Astrocyte (in vitro differentiated cells and primary cell): ENCODE data around the gene IFIT3. TPM values are rescaled to one million over a fixed set of nuclear protein-coding genes. Genes with fewer than 3 reads are reported as not detected.
"Not testable (repeated sequence)": the region's sequence is repeated elsewhere in the genome, so short reads cannot be mapped to it uniquely, and the experiment has no call there.

Experiments used
- DNase-seq: peaks from one replicate; pipeline ENCODE4 v3.0.0-alpha.2; 2010; ENCODE audit warnings: low read depth
- FAIRE-seq: peaks from 2 replicates; lab custom pipeline; 2011; peaks lifted over from hg19 to GRCh38; lab: Jason Lieb, UNC
- H2AFZ ChIP-seq: 2 replicates; pipeline ENCODE4 v1.6.0; 2012; ENCODE audit warnings: low read depth, low read length, inconsistent platforms
- H3K27ac ChIP-seq: 2 replicates; pipeline ENCODE4 v1.5.1; 2011; ENCODE audit warnings: low read depth, low read length, inconsistent platforms
- H3K27me3 ChIP-seq: 2 replicates; pipeline ENCODE4 v1.6.0; 2011; ENCODE audit warnings: low read length, inconsistent platforms; ENCODE audit not compliant: insufficient read depth
- H3K36me3 ChIP-seq: 2 replicates; pipeline ENCODE4 v1.5.1; 2011; ENCODE audit warnings: low read length, inconsistent platforms; ENCODE audit not compliant: insufficient read depth
- H3K4me1 ChIP-seq: 2 replicates; pipeline ENCODE4 v1.5.1; 2011; ENCODE audit warnings: low read length, inconsistent platforms; ENCODE audit not compliant: insufficient read depth
- H3K4me2 ChIP-seq: 2 replicates; pipeline ENCODE4 v1.6.0; 2012; ENCODE audit warnings: low read length, inconsistent platforms
- H3K4me3 ChIP-seq: 2 replicates; pipeline ENCODE4 v1.5.1; 2011; ENCODE audit warnings: low read depth, mild to moderate bottlenecking, low read length, inconsistent platforms; ENCODE audit not compliant: insufficient read depth
- H3K79me2 ChIP-seq: 2 replicates; pipeline ENCODE4 v1.6.0; 2012; ENCODE audit warnings: mild to moderate bottlenecking, low read length, inconsistent platforms; ENCODE audit not compliant: insufficient read depth
- H3K9ac ChIP-seq: 2 replicates; pipeline ENCODE4 v1.6.0; 2012; ENCODE audit warnings: mild to moderate bottlenecking, low read length, inconsistent platforms
- H3K9me3 ChIP-seq: 2 replicates; pipeline ENCODE4 v1.5.1; 2012; ENCODE audit warnings: low read depth, mild to moderate bottlenecking, low read length, inconsistent platforms; ENCODE audit not compliant: insufficient read depth
- H4K20me1 ChIP-seq: 2 replicates; pipeline ENCODE4 v1.6.0; 2012; ENCODE audit warnings: low read length, inconsistent platforms; ENCODE audit not compliant: insufficient read depth
- H3K27ac Mint-ChIP-seq: one replicate; pipeline ENCODE4 v1.8.0; 2021; ENCODE audit warnings: mild to moderate bottlenecking, mixed read lengths; ENCODE audit not compliant: unreplicated experiment
- H3K27me3 Mint-ChIP-seq: one replicate; pipeline ENCODE4 v1.8.0; 2021; ENCODE audit warnings: low read depth, mixed read lengths; ENCODE audit not compliant: unreplicated experiment
- H3K36me3 Mint-ChIP-seq: one replicate; pipeline ENCODE4 v1.8.0; 2021; ENCODE audit warnings: low read depth, mixed read lengths; ENCODE audit not compliant: unreplicated experiment
- H3K4me1 Mint-ChIP-seq: one replicate; pipeline ENCODE4 v1.8.0; 2021; ENCODE audit warnings: low read depth, mixed read lengths; ENCODE audit not compliant: unreplicated experiment
- H3K4me3 Mint-ChIP-seq: one replicate; pipeline ENCODE4 v1.8.0; 2021; ENCODE audit warnings: mild to moderate bottlenecking, moderate library complexity, mixed read lengths; ENCODE audit not compliant: unreplicated experiment
- H3K9me3 Mint-ChIP-seq: one replicate; pipeline ENCODE4 v1.8.0; 2021; ENCODE audit warnings: mild to moderate bottlenecking, mixed read lengths; ENCODE audit not compliant: unreplicated experiment
- EZH2 ChIP-seq: IDR thresholded peaks from 2 replicates; pipeline ENCODE4 v1.6.1; 2012; ENCODE audit warnings: mild to moderate bottlenecking, low read length, inconsistent platforms; ENCODE audit not compliant: insufficient read depth
- total RNA-seq: library from RNA; stranded (reverse); gene quantifications from 2 replicates; pipeline ENCODE4 v1.2.1, GENCODE V29; 2021
- TF ChIP-seq, protein P1 (sequence below): IDR thresholded peaks from 2 replicates; pipeline ENCODE4 v1.5.1; 2011; ENCODE audit warnings: low read depth, mild to moderate bottlenecking, inconsistent platforms, low read length, moderate library complexity; ENCODE audit not compliant: insufficient read depth

The IFIT3 gene
- total RNA-seq, 1 donor from 2014 or later: 171 TPM

DNA sequence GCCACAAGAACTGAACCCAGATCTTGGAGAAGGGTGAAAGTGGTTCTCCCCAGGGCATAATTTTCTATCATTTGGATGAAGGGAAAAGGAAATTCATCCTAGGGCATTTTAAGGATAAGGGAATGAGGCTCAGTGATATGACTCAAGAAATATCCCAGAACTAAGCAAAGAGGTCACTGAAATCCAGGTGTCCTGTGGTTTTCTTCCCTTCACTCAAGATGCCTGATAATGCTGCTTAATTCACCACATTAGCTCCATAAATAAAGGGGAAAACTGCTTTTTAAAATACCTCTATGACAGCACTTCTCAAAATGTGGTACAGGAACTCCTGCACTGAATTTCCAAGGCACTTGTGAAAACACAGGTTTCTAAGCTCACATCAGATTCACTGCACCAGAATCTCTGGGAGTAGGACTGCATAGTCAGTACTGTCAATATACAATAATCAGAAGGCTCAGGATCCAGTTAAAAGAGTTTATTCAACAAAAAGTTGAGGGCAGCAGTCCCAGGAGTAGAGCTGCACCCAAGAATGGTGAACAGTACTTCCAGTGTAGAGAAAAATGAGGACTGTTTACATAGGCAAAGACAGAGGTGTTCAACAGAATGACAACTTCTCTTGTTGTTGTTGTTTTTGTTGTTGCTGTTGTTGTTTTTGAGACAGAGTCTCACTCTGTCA, 2.9 kb downstream of the IFIT3 start:
- Histone ChIP-seq H3K36me3 (no peaks in the 10 kb centered on the region), H4K20me1 (no peaks in the 10 kb centered on the region), H3K4me1 (peaks cover 27% of the 10 kb centered on the region), H2AFZ (no peak overlapping the region), H3K4me2 (no peak overlapping the region), H3K27me3 (no peaks in the 10 kb centered on the region), H3K27ac (no peak overlapping the region), H3K4me3 (no peak overlapping the region), H3K79me2 (no peaks in the 10 kb centered on the region), H3K9ac (no peak overlapping the region), H3K9me3 (no peaks in the 10 kb centered on the region)
- no peak for TF ChIP-seq EZH2
- TF ChIP-seq, protein P1, sequence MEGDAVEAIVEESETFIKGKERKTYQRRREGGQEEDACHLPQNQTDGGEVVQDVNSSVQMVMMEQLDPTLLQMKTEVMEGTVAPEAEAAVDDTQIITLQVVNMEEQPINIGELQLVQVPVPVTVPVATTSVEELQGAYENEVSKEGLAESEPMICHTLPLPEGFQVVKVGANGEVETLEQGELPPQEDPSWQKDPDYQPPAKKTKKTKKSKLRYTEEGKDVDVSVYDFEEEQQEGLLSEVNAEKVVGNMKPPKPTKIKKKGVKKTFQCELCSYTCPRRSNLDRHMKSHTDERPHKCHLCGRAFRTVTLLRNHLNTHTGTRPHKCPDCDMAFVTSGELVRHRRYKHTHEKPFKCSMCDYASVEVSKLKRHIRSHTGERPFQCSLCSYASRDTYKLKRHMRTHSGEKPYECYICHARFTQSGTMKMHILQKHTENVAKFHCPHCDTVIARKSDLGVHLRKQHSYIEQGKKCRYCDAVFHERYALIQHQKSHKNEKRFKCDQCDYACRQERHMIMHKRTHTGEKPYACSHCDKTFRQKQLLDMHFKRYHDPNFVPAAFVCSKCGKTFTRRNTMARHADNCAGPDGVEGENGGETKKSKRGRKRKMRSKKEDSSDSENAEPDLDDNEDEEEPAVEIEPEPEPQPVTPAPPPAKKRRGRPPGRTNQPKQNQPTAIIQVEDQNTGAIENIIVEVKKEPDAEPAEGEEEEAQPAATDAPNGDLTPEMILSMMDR: no peak
- H3K4me3 Mint-ChIP-seq: peak overlapping the region; percentile 97
- FAIRE-seq (no peak), DNase-seq (no peak)
- H3K27ac Mint-ChIP-seq: peak overlapping the region; percentile 45
- no peaks in the 10 kb centered on the region for H3K27me3 Mint-ChIP-seq
- no peaks in the 10 kb centered on the region for H3K9me3 Mint-ChIP-seq
- H3K36me3 Mint-ChIP-seq: peaks cover 11% of the 10 kb centered on the region
- H3K4me1 Mint-ChIP-seq: peaks cover 50% of the 10 kb centered on the region

DNA sequence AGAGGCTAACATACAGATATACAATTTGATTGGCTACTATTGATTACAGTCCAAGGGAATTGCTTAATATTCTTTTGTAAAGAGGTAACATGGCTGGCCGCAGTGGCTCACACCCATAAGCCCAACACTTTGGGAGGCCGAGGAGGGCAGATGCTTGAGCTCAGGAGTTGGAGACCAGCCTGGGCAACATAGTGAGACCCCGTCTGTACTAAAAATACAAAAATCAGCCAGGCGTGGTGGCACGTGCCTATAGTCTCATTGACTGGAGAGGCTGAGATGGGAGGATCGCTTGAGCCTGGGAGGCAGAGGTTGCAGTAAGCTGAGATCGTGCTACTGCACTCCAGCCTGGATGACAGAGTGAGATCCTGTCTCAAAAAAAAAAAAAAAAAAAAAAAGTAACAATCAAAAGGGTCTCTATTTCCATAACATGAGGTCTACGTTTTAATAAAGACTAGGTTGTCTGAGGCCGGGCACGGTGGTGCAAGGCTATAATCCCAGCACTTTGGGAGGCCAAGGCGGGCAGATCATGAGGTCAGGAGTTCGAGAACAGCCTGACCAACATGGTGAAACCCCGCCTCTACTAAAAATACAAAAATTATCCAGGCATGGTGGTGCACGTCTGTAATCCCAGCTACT, 3.8 kb downstream of the IFIT3 start:
- Mint-ChIP-seq H3K36me3 (peaks cover 14% of the 10 kb centered on the region), H3K4me3 (peak overlapping the region; percentile 97), H3K27ac (peak overlapping the region; percentile 95), H3K4me1 (peaks cover 53% of the 10 kb centered on the region)
- not testable (repeated sequence) for H3K9me3 Mint-ChIP-seq, FAIRE-seq, H4K20me1 ChIP-seq, H3K36me3 ChIP-seq, H3K79me2 ChIP-seq, H3K9ac ChIP-seq, H3K27me3 Mint-ChIP-seq, H3K27ac ChIP-seq, H3K27me3 ChIP-seq, H3K4me3 ChIP-seq, DNase-seq, H3K9me3 ChIP-seq, H2AFZ ChIP-seq
- peak overlapping the region; percentile 76 for H3K4me2 ChIP-seq
- peaks cover 27% of the 10 kb centered on the region for H3K4me1 ChIP-seq

DNA sequence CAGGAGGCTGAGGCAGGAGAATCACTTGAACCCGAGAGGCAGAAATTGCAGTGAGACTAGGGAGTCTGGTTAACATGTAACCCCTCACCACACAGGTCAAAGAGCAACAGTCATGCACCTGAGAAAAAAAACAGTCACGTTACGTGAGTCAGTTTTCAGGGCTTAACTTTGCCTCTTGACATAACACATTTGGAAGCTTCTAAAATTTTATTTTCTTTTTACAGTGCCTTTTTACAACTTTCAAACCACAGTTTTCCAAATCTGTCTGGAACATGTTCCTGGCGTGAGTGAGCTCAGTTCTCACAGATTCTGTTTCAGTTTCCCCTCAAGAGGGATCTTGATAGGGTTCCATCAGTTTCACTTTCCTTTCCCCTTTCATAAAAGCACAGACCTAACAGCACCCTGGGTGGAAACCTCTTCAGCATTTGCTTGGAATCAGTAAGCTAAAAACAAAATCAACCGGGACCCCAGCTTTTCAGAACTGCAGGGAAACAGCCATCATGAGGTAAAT, 4.4 kb downstream of the IFIT3 start:
- Histone ChIP-seq H3K9ac (peak overlapping the region; percentile 50), H3K36me3 (no peaks in the 10 kb centered on the region), H3K27ac (peak overlapping the region; percentile 1), H3K27me3 (no peaks in the 10 kb centered on the region), H4K20me1 (no peaks in the 10 kb centered on the region), H3K79me2 (no peaks in the 10 kb centered on the region), H3K4me2 (peak overlapping the region; percentile 76), H3K9me3 (no peaks in the 10 kb centered on the region), H2AFZ (peak overlapping the region; percentile 20), H3K4me3 (peak overlapping the region; percentile 19), H3K4me1 (peaks cover 27% of the 10 kb centered on the region)
- FAIRE-seq (no peak), DNase-seq (peak; percentile 53)
- Mint-ChIP-seq H3K27ac (peak overlapping the region; percentile 95), H3K4me3 (peak overlapping the region; percentile 97), H3K9me3 (no peaks in the 10 kb centered on the region), H3K27me3 (no peaks in the 10 kb centered on the region), H3K36me3 (peaks cover 14% of the 10 kb centered on the region), H3K4me1 (peaks cover 57% of the 10 kb centered on the region)
- TF ChIP-seq, protein P1: no peak
- no peak for TF ChIP-seq EZH2
